Measurements from ENCODE around the gene IPCEF1. TPM values are rescaled to one million over a fixed set of nuclear protein-coding genes. Genes with fewer than 3 reads are reported as not detected.

The IPCEF1 gene
- total RNA-seq, 1 experiment from 2014 or later = 0.48 TPM

- WGBS (ENCODE audit: extremely low coverage, insufficient read length, low lambda C conversion rate) = no CpG with 5 or more reads among the region's 10 CpGs
- no peak overlapping the region for H3K18ac ChIP-seq (ENCODE audit: insufficient read length, low read depth, low read length)
- H4K91ac ChIP-seq (ENCODE audit: insufficient read length, low read depth, low read length) = no peak overlapping the region
- no peaks in the 10 kb centered on the region for H3K4me1 ChIP-seq (ENCODE audit: insufficient read depth, low read length)
- H3K4me2 ChIP-seq (ENCODE audit: insufficient read depth, insufficient read length, low read length) = no peak overlapping the region
- H4K8ac ChIP-seq (replicated peaks; ENCODE audit: insufficient read length, low read depth, low read length) = no peak overlapping the region
- no peaks in the 10 kb centered on the region for H3K79me1 ChIP-seq (ENCODE audit: insufficient read depth, low read depth, low read length, poor library complexity, severe bottlenecking)
- no peak overlapping the region for H3K27ac Mint-ChIP-seq
- no peak overlapping the region for H3T11ph ChIP-seq (ENCODE audit: low read length)
- H3K9me3 ChIP-seq (ENCODE audit: control insufficient read depth, low read depth, low read length) = no peaks in the 10 kb centered on the region
- no peak overlapping the region for H2BK120ac ChIP-seq (ENCODE audit: low read depth, low read length, poor library complexity, severe bottlenecking)
- H3K27me3 ChIP-seq (ENCODE audit: insufficient read depth, low read length) = no peaks in the 10 kb centered on the region
- H2BK20ac ChIP-seq (ENCODE audit: low read depth, low read length, poor library complexity, severe bottlenecking) = no peak overlapping the region
- no peak overlapping the region for H2BK5ac ChIP-seq (ENCODE audit: insufficient read length, low read length)
- H3K23ac ChIP-seq (ENCODE audit: insufficient read length, low read depth, low read length) = no peak overlapping the region
- H3K79me2 ChIP-seq (ENCODE audit: insufficient read depth, low read length) = no peaks in the 10 kb centered on the region
- H3K4ac ChIP-seq (ENCODE audit: low read depth, low read length) = no peak overlapping the region
- no peaks in the 10 kb centered on the region for H3K4me1 Mint-ChIP-seq
- H3K27ac ChIP-seq (ENCODE audit: insufficient read length, low read depth, low read length) = no peak overlapping the region
- no peak overlapping the region for H2BK12ac ChIP-seq (ENCODE audit: insufficient read length, low read depth, low read length)
- H3K9ac ChIP-seq (ENCODE audit: extremely low read depth, insufficient read length, low read length) = no peak overlapping the region
- TF ChIP-seq, protein P1, sequence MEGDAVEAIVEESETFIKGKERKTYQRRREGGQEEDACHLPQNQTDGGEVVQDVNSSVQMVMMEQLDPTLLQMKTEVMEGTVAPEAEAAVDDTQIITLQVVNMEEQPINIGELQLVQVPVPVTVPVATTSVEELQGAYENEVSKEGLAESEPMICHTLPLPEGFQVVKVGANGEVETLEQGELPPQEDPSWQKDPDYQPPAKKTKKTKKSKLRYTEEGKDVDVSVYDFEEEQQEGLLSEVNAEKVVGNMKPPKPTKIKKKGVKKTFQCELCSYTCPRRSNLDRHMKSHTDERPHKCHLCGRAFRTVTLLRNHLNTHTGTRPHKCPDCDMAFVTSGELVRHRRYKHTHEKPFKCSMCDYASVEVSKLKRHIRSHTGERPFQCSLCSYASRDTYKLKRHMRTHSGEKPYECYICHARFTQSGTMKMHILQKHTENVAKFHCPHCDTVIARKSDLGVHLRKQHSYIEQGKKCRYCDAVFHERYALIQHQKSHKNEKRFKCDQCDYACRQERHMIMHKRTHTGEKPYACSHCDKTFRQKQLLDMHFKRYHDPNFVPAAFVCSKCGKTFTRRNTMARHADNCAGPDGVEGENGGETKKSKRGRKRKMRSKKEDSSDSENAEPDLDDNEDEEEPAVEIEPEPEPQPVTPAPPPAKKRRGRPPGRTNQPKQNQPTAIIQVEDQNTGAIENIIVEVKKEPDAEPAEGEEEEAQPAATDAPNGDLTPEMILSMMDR (conservative IDR thresholded peaks at IDR 0.05) = no peak
- H3K56ac ChIP-seq (ENCODE audit: insufficient read length, low read depth, low read length) = no peak overlapping the region
- H2AFZ ChIP-seq (ENCODE audit: low read length) = no peak overlapping the region
- H4K20me1 ChIP-seq (ENCODE audit: control insufficient read depth, insufficient read depth, insufficient read length) = no peaks in the 10 kb centered on the region
- no peaks in the 10 kb centered on the region for H3K23me2 ChIP-seq (ENCODE audit: insufficient read length, low read depth, low read length, poor library complexity, severe bottlenecking)
- H2BK15ac ChIP-seq (ENCODE audit: low read depth, low read length) = no peak overlapping the region
- no peak overlapping the region for H2AK5ac ChIP-seq (ENCODE audit: insufficient read length, low read length)
- no peaks in the 10 kb centered on the region for H3K27me3 Mint-ChIP-seq (ENCODE audit: low read depth)
- H3K9me3 Mint-ChIP-seq = no peaks in the 10 kb centered on the region; a peak in 1 of 5 replicates
- no peak overlapping the region for H4K5ac ChIP-seq (ENCODE audit: insufficient read length, low read depth, low read length)
- no peaks in the 10 kb centered on the region; a peak in 1 of 7 replicates for H3K36me3 Mint-ChIP-seq (ENCODE audit: insufficient read depth in 1 of 3, low read depth in 3 of 3)
- DNase-seq = no peak
- H3K4me3 Mint-ChIP-seq = no peak overlapping the region
- H3K14ac ChIP-seq (ENCODE audit: insufficient read depth, low read length) = no peak overlapping the region
Measured at GRCh38 chr6:154359161-154359574, 2.6 kb upstream of the IPCEF1 start.

Data from H9 (cell line).